ENCODE results near the gene MEX3A. TPM values are rescaled to one million over a fixed set of nuclear protein-coding genes. Genes with fewer than 3 reads are reported as not detected.

MEX3A gene, protein sequence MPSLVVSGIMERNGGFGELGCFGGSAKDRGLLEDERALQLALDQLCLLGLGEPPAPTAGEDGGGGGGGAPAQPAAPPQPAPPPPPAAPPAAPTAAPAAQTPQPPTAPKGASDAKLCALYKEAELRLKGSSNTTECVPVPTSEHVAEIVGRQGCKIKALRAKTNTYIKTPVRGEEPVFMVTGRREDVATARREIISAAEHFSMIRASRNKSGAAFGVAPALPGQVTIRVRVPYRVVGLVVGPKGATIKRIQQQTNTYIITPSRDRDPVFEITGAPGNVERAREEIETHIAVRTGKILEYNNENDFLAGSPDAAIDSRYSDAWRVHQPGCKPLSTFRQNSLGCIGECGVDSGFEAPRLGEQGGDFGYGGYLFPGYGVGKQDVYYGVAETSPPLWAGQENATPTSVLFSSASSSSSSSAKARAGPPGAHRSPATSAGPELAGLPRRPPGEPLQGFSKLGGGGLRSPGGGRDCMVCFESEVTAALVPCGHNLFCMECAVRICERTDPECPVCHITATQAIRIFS
- 6.1 TPM for total RNA-seq (2021; ENCODE audit: unreplicated experiment)
- polyA plus RNA-seq (2012): 4.9 and 5.5 TPM in 2 replicates
- Bru-seq, nascent RNA: percentile 46 among the genes with signal in this experiment
- percentile 74 among the genes with signal in this experiment for BruChase-seq, experiment 1, labeled RNA remaining after a 6-hour chase
- percentile 77 among the genes with signal in this experiment for BruChase-seq, experiment 2, labeled RNA remaining after a 2-hour chase
- long read RNA-seq, full-length matches to known transcripts: 2 of 9 reads
- long read RNA-seq, partial matches to known transcripts: 0 of 9 reads
- long read RNA-seq, other reads (novel, unspliced or antisense): 7 of 9 reads

DNA sequence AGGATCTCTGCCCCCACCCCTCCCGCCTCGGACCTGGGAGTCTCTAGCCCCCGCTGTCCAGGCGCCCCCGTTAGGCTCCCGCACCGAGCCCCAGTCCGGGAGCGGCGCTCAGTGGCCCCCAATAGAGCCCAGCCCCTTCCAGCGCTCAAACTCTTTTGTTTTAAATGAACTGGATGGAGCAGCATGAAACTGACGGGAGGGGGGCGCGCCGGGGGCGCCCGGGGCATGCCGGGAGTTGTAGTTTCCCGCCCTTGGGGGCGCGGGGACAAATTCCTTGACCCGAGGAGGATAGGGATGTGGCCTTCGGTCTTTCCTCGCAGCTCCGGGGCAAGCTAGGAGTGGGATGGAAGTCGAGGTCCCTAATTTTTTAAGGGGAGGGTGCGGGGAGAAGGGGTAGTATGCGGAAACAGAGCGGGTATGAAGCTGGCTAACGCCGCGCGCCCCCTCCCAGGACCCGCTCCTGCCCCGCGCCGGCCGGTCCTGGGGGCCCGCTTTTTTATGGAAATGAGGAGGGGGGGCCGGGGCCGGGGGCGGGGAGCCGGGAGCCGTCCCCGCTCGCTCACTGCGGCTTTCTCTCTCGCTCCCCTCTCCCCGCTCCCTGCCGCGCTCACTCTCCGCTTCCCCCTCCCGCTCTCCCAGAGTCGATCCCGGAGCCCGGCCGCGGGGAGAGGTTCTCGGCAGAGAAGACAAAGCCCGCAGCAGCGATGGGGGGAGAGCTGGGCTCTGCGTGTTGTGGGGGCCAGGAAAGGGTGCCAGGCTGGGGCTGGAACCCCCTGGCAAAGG, at the start of gene MEX3A:
Gene MEX3A, minus strand, starts transcription at position 157 of the 783 bp plus-strand sequence. CDS start 467 bp downstream, outside the sequence.
- no TSS peak for BruUV-seq (replicated peaks)
- intact Hi-C loops (cut with micrococcal nuclease): no loop called here
- H3K36me3 ChIP-seq (ENCODE audit: control insufficient read depth in 1 of 2, insufficient read depth in 2 of 2, low read length in 2 of 2): no peaks in the 10 kb centered on the region
- DNase-seq (ENCODE audit: low read depth, low spot score) (no peak), ATAC-seq (peak; percentile 81)
- peak within 1 kb of the TSS; percentile 72 for H3K9ac ChIP-seq (ENCODE audit: low read length)
- peaks cover 13 to 33% of the 10 kb centered on the region in 2 experiments; a peak in 3 of 4 replicates for H3K4me1 ChIP-seq (ENCODE audit: control insufficient read depth in 1 of 2, insufficient read depth in 2 of 2, low read length in 2 of 2)
- no peaks in the 10 kb centered on the region for H3K9me2 ChIP-seq (ENCODE audit: insufficient read depth)
- RAD21 ChIA-PET (ENCODE audit: low non-redundant PET in 1 of 2, low total read pairs in 2 of 2, uncharacterized antibody in 2 of 2, unreplicated experiment in 2 of 2): no interaction called here
- peak within 1 kb of the TSS; percentile 15 for H3K27ac ChIP-seq (ENCODE audit: low read depth, low read length)
- CTCF ChIA-PET: interaction anchor here (0.6 to 1.3 kb wide), 5 partner anchors 14 to 130 kb away, joined by 3 to 4 read pairs (median 3); partner anchors contain the start of gene PMF1
- H3K27me3 ChIP-seq (ENCODE audit: insufficient read depth, low read length): no peaks in the 10 kb centered on the region
- TF ChIP-seq, protein P1, sequence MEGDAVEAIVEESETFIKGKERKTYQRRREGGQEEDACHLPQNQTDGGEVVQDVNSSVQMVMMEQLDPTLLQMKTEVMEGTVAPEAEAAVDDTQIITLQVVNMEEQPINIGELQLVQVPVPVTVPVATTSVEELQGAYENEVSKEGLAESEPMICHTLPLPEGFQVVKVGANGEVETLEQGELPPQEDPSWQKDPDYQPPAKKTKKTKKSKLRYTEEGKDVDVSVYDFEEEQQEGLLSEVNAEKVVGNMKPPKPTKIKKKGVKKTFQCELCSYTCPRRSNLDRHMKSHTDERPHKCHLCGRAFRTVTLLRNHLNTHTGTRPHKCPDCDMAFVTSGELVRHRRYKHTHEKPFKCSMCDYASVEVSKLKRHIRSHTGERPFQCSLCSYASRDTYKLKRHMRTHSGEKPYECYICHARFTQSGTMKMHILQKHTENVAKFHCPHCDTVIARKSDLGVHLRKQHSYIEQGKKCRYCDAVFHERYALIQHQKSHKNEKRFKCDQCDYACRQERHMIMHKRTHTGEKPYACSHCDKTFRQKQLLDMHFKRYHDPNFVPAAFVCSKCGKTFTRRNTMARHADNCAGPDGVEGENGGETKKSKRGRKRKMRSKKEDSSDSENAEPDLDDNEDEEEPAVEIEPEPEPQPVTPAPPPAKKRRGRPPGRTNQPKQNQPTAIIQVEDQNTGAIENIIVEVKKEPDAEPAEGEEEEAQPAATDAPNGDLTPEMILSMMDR (IDR thresholded peaks at IDR 0.05 in 2 of 3, conservative IDR thresholded peaks at IDR 0.05 in 1 of 3; ENCODE audit: borderline replicate concordance in 1 of 3, insufficient read depth in 1 of 3, low read depth in 2 of 3, low read length in 2 of 3): no peak
- TF ChIP-seq, protein P2, sequence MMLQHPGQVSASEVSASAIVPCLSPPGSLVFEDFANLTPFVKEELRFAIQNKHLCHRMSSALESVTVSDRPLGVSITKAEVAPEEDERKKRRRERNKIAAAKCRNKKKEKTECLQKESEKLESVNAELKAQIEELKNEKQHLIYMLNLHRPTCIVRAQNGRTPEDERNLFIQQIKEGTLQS (IDR thresholded peaks at IDR 0.05): no peak
- TF ChIP-seq TCF7L2 (IDR thresholded peaks at IDR 0.05; ENCODE audit: borderline replicate concordance, extremely low read depth, insufficient read depth, insufficient read length) (no peak), SIN3A (IDR thresholded peaks at IDR 0.05; ENCODE audit: low read depth) (no peak), SP1 (IDR thresholded peaks at IDR 0.05; ENCODE audit: low read depth) (no peak), ELF1 (IDR thresholded peaks at IDR 0.05; ENCODE audit: borderline replicate concordance, low read depth) (no peak; the same call in 1 of the 2 replicates), EGR1 (IDR thresholded peaks at IDR 0.05; ENCODE audit: low read depth) (no peak), EZH2 (IDR thresholded peaks at IDR 0.05) (no peak), JUND (IDR thresholded peaks at IDR 0.05) (no peak), POLR2AphosphoS5 (IDR thresholded peaks at IDR 0.05; ENCODE audit: low read depth, low read length) (peak; percentile 49), SRF (IDR thresholded peaks at IDR 0.05; ENCODE audit: low read depth) (no peak), CBX3 (IDR thresholded peaks at IDR 0.05; ENCODE audit: low read depth) (no peak), EZH2phosphoT487 (IDR thresholded peaks at IDR 0.05; ENCODE audit: borderline replicate concordance) (no peak), ZNF274 (IDR thresholded peaks at IDR 0.05; ENCODE audit: low read depth, low read length) (no peak), FOSL1 (IDR thresholded peaks at IDR 0.05; ENCODE audit: low read depth) (no peak), CEBPB (IDR thresholded peaks at IDR 0.05; ENCODE audit: low read depth) (no peak), POLR2A (IDR thresholded peaks at IDR 0.05; ENCODE audit: borderline replicate concordance, extremely low read depth, insufficient read depth, insufficient read length) (no peak), YY1 (IDR thresholded peaks at IDR 0.05; ENCODE audit: extremely low read depth, insufficient replicate concordance, low read depth, low read length) (peak; percentile 70)
- TF ChIP-seq, protein P3, sequence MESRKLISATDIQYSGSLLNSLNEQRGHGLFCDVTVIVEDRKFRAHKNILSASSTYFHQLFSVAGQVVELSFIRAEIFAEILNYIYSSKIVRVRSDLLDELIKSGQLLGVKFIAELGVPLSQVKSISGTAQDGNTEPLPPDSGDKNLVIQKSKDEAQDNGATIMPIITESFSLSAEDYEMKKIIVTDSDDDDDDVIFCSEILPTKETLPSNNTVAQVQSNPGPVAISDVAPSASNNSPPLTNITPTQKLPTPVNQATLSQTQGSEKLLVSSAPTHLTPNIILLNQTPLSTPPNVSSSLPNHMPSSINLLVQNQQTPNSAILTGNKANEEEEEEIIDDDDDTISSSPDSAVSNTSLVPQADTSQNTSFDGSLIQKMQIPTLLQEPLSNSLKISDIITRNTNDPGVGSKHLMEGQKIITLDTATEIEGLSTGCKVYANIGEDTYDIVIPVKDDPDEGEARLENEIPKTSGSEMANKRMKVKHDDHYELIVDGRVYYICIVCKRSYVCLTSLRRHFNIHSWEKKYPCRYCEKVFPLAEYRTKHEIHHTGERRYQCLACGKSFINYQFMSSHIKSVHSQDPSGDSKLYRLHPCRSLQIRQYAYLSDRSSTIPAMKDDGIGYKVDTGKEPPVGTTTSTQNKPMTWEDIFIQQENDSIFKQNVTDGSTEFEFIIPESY (IDR thresholded peaks at IDR 0.05; ENCODE audit: extremely low read depth, insufficient replicate concordance, low read length): peak; percentile 42
- TF ChIP-seq, protein P4, sequence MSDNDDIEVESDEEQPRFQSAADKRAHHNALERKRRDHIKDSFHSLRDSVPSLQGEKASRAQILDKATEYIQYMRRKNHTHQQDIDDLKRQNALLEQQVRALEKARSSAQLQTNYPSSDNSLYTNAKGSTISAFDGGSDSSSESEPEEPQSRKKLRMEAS (IDR thresholded peaks at IDR 0.05): peak; percentile 69
- no peaks in the 10 kb centered on the region for H3K79me2 ChIP-seq (ENCODE audit: insufficient read depth, low read length)
- no peaks in the 10 kb centered on the region for H3K9me3 ChIP-seq (ENCODE audit: control insufficient read depth in 1 of 2, insufficient read depth in 1 of 2, low read depth in 1 of 2, low read length in 2 of 2)
- POLR2A ChIA-PET: no interaction called here
- H4K20me1 ChIP-seq (ENCODE audit: insufficient read depth): no peaks in the 10 kb centered on the region
- peak within 1 kb of the TSS; percentile 73 to 81 for H3K4me3 ChIP-seq (replicated peaks in 1 of 2; ENCODE audit: low read depth in 1 of 2, low read length in 2 of 2)
- peak within 1 kb of the TSS; percentile 52 for H2AFZ ChIP-seq (ENCODE audit: low read depth, low read length, poor library complexity, severe bottlenecking)
- H3K4me2 ChIP-seq (ENCODE audit: low read length): peak within 1 kb of the TSS; percentile 96
